NT2/D1 (cell line): ENCODE data around the gene SH2D3A.
A peak's percentile ranks its signal among the peaks of the same experiment; 100 is the strongest.

Experiments
- DNase-seq: peaks from one replicate; pipeline ENCODE4 v3.0.0-alpha.2; 2011; ENCODE audit warnings: low read depth, low spot score
- H3K27me3 ChIP-seq: 2 replicates; pipeline ENCODE4 v1.6.0; 2011; ENCODE audit warnings: mild to moderate bottlenecking; ENCODE audit not compliant: insufficient read length, insufficient read depth
- H3K36me3 ChIP-seq: 2 replicates; pipeline ENCODE4 v1.6.1; 2011; ENCODE audit warnings: mild to moderate bottlenecking, low read length, mixed read lengths; ENCODE audit not compliant: insufficient read depth, insufficient read length
- H3K4me1 ChIP-seq: 2 replicates; pipeline ENCODE4 v1.5.1; 2011; ENCODE audit not compliant: insufficient read depth, insufficient read length
- H3K4me3 ChIP-seq: 2 replicates; pipeline ENCODE4 v1.5.1; 2011; ENCODE audit warnings: low read depth; ENCODE audit not compliant: insufficient read length
- H3K9ac ChIP-seq: 2 replicates; pipeline ENCODE4 v1.6.0; 2011; ENCODE audit warnings: low read depth; ENCODE audit not compliant: insufficient read length
- H3K9me3 ChIP-seq: 2 replicates; pipeline ENCODE4 v1.5.1; 2011; ENCODE audit warnings: mild to moderate bottlenecking, low read length; ENCODE audit not compliant: insufficient read depth
- SUZ12 ChIP-seq: IDR thresholded peaks from 2 replicates; pipeline ENCODE4 v1.6.1; 2011; ENCODE audit not compliant: insufficient read length, insufficient read depth; ENCODE audit errors: extremely low read depth
- YY1 ChIP-seq: IDR thresholded peaks from 2 replicates; pipeline ENCODE4 v1.6.1; 2011; ENCODE audit not compliant: insufficient read length, insufficient read depth
- ZNF274 ChIP-seq: IDR thresholded peaks from 2 replicates; pipeline ENCODE4 v1.6.1; 2011; ENCODE audit warnings: mild to moderate bottlenecking, low read depth, low read length

Gene SH2D3A

GRCh38 chr19:6737284-6737872, 29.9 kb downstream of the SH2D3A start, which contains the start of gene GPR108:
Gene GPR108, minus strand, starts transcription at chr19:6737580. Its CDS starts 4 bp downstream, at chr19:6737576.
- Histone ChIP-seq H3K4me1 (peaks cover 13% of the 10 kb centered on the region), H3K4me3 (peak within 1 kb of the TSS; percentile 79), H3K9me3 (no peaks in the 10 kb centered on the region), H3K36me3 (peaks cover 35% of the 10 kb centered on the region), H3K27me3 (no peaks in the 10 kb centered on the region), H3K9ac (peak within 1 kb of the TSS; percentile 90)
- peak; percentile 99 for DNase-seq
- TF ChIP-seq SUZ12 (no peak), YY1 (no peak), ZNF274 (no peak)

GRCh38 chr19:6736917-6737283, 30.3 kb downstream of the SH2D3A start:
- peaks cover 35% of the 10 kb centered on the region for H3K36me3 ChIP-seq
- peaks cover 13% of the 10 kb centered on the region for H3K4me1 ChIP-seq
- no peak for DNase-seq

GRCh38 chr19:6736169-6736916, 30.9 kb downstream of the SH2D3A start:
- Histone ChIP-seq H3K9ac (peak overlapping the region; percentile 90), H3K9me3 (no peaks in the 10 kb centered on the region), H3K4me3 (peak overlapping the region; percentile 79), H3K4me1 (peaks cover 13% of the 10 kb centered on the region), H3K36me3 (peaks cover 34% of the 10 kb centered on the region), H3K27me3 (no peaks in the 10 kb centered on the region)
- peak; percentile 72 for DNase-seq
- TF ChIP-seq SUZ12 (no peak), YY1 (no peak), ZNF274 (no peak)

More at GRCh38 chr19:6736917-6737283, 30.3 kb downstream of the SH2D3A start:
- H3K9me3 ChIP-seq, result no peaks in the 10 kb centered on the region
- peak overlapping the region; percentile 90 for H3K9ac ChIP-seq
- TF ChIP-seq SUZ12, result no peak
- TF ChIP-seq YY1, result no peak
- no peak for TF ChIP-seq ZNF274
- peak overlapping the region; percentile 79 for H3K4me3 ChIP-seq
- no peaks in the 10 kb centered on the region for H3K27me3 ChIP-seq

- H3K9ac ChIP-seq, result peak overlapping the region; percentile 90
- peaks cover 13% of the 10 kb centered on the region for H3K4me1 ChIP-seq
- DNase-seq, result no peak
- H3K27me3 ChIP-seq, result no peaks in the 10 kb centered on the region
- peaks cover 29% of the 10 kb centered on the region for H3K36me3 ChIP-seq
- H3K9me3 ChIP-seq, result no peaks in the 10 kb centered on the region
- TF ChIP-seq ZNF274, result no peak
- TF ChIP-seq YY1, result no peak
- TF ChIP-seq SUZ12, result no peak
- peak overlapping the region; percentile 79 for H3K4me3 ChIP-seq
These were observed 31.9 kb downstream of the SH2D3A start for GRCh38 chr19:6735181-6735911.

GRCh38 chr19:6734096-6734696, 33.0 kb downstream of the SH2D3A start:
- Histone ChIP-seq H3K4me3 (no peak overlapping the region), H3K9me3 (no peaks in the 10 kb centered on the region), H3K9ac (peak overlapping the region; percentile 51), H3K27me3 (no peaks in the 10 kb centered on the region), H3K4me1 (peaks cover 13% of the 10 kb centered on the region), H3K36me3 (peaks cover 38% of the 10 kb centered on the region)
- no peak for DNase-seq
- TF ChIP-seq YY1 (no peak), ZNF274 (no peak), SUZ12 (no peak)

- Histone ChIP-seq H3K27me3 (no peaks in the 10 kb centered on the region), H3K4me3 (no peak overlapping the region), H3K4me1 (peaks cover 8% of the 10 kb centered on the region), H3K36me3 (peaks cover 42% of the 10 kb centered on the region), H3K9me3 (no peaks in the 10 kb centered on the region), H3K9ac (peak overlapping the region; percentile 51)
- no peak for DNase-seq
- TF ChIP-seq SUZ12, result no peak
- no peak for TF ChIP-seq YY1
- TF ChIP-seq ZNF274, result no peak
These were observed 33.7 kb downstream of the SH2D3A start for GRCh38 chr19:6733338-6734095.
